CD1c-positive myeloid dendritic cell (primary cell): ENCODE results near the gene LY6G6C.

ENCODE experiments used
- DNase-seq: peaks from one replicate; pipeline ENCODE4 v3.0.0-alpha.2; 2016; ENCODE audit errors: extremely low spot score

The LY6G6C gene

GRCh38 chr6:31721351-31722020, at the start of gene LY6G6C:
Gene LY6G6C (minus strand): TSS chr6:31721746. CDS start chr6:31721679, 67 bp downstream.
- DNase-seq, result no peak

GRCh38 chr6:31770860-31771259, 49.3 kb upstream of the LY6G6C start:
- DNase-seq, result no peak

- DNase-seq, result peak; percentile 80
These were observed 48.3 kb upstream of the LY6G6C start for GRCh38 chr6:31769684-31770371.

GRCh38 chr6:31768363-31769257, 47.1 kb upstream of the LY6G6C start:
- DNase-seq, result peak; percentile 87

- DNase-seq, result peak; percentile 25
These were observed 45.6 kb upstream of the LY6G6C start for GRCh38 chr6:31767096-31767645.

GRCh38 chr6:31765910-31766794, 44.6 kb upstream of the LY6G6C start:
- no peak for DNase-seq

GRCh38 chr6:31765559-31765909, 44.0 kb upstream of the LY6G6C start:
- no peak for DNase-seq

- DNase-seq, result no peak
These were observed 42.7 kb upstream of the LY6G6C start for GRCh38 chr6:31764198-31764597.

GRCh38 chr6:31763619-31763940, 42.0 kb upstream of the LY6G6C start:
- no peak for DNase-seq

GRCh38 chr6:31762878-31763618, 41.5 kb upstream of the LY6G6C start:
- no peak for DNase-seq

- no peak for DNase-seq
These were observed 40.8 kb upstream of the LY6G6C start, which contains the start of gene SAPCD1 for GRCh38 chr6:31762356-31762755. Gene SAPCD1 (plus strand): TSS chr6:31762656. CDS start chr6:31763055, 399 bp downstream.

- no peak for DNase-seq
These were observed 39.8 kb upstream of the LY6G6C start for GRCh38 chr6:31761343-31761742.

GRCh38 chr6:31760790-31761189, 39.2 kb upstream of the LY6G6C start:
- DNase-seq, result no peak

GRCh38 chr6:31758281-31758680, 36.7 kb upstream of the LY6G6C start:
- DNase-seq, result no peak

GRCh38 chr6:31752739-31753319, 31.3 kb upstream of the LY6G6C start:
- DNase-seq, result no peak

GRCh38 chr6:31750411-31751022, 29.0 kb upstream of the LY6G6C start:
- DNase-seq, result no peak

- no peak for DNase-seq
These were observed 27.9 kb upstream of the LY6G6C start for GRCh38 chr6:31749301-31750036.

GRCh38 chr6:31744422-31744821, 22.9 kb upstream of the LY6G6C start:
- DNase-seq, result no peak

GRCh38 chr6:31742894-31743293, 21.3 kb upstream of the LY6G6C start:
- DNase-seq, result no peak
